GM18858 (cell line): Measurements from ENCODE around the gene TBC1D30.
A peak's percentile ranks its signal among the peaks of the same experiment; 100 is the strongest.
"Not testable (repeated sequence)": the region's sequence is repeated elsewhere in the genome, so short reads cannot be mapped to it uniquely, and the experiment has no call there.

Experiments used
- ATAC-seq: cut with Tn5 transposase; IDR thresholded peaks from one replicate; pipeline ENCODE4 v1.9.1; 2021; ENCODE audit not compliant: unreplicated experiment

TBC1D30 gene

GRCh38 chr12:64806173-64806572 lies 18.3 kb upstream of the TBC1D30 start:
- ATAC-seq = no peak

- ATAC-seq = no peak
Observed at GRCh38 chr12:64806593-64807460, 17.6 kb upstream of the TBC1D30 start.

GRCh38 chr12:64808110-64808509 lies 16.3 kb upstream of the TBC1D30 start:
- no peak for ATAC-seq

GRCh38 chr12:64810831-64811230 lies 13.6 kb upstream of the TBC1D30 start:
- no peak for ATAC-seq

- no peak for ATAC-seq
Observed at GRCh38 chr12:64813723-64814122, 10.7 kb upstream of the TBC1D30 start.

GRCh38 chr12:64814432-64814831 lies 10.0 kb upstream of the TBC1D30 start:
- no peak for ATAC-seq

- no peak for ATAC-seq
Observed at GRCh38 chr12:64819816-64820402, 4.5 kb upstream of the TBC1D30 start.

- ATAC-seq = no peak
Observed at GRCh38 chr12:64820593-64820992, 3.9 kb upstream of the TBC1D30 start.

- no peak for ATAC-seq
Observed at GRCh38 chr12:64821116-64821630, 3.3 kb upstream of the TBC1D30 start.

GRCh38 chr12:64824130-64824499 lies 332 bp upstream of the TBC1D30 start:
- ATAC-seq = no peak

- ATAC-seq = no peak
Observed at GRCh38 chr12:64825143-64826021, 935 bp downstream of the TBC1D30 start.

GRCh38 chr12:64826234-64826633 lies 1.8 kb downstream of the TBC1D30 start:
- ATAC-seq = peak; percentile 46

- no peak for ATAC-seq
Observed at GRCh38 chr12:64828713-64829112, 4.3 kb downstream of the TBC1D30 start.

GRCh38 chr12:64833928-64834327 lies 9.5 kb downstream of the TBC1D30 start:
- no peak for ATAC-seq

- no peak for ATAC-seq
Observed at GRCh38 chr12:64835901-64836300, 11.5 kb downstream of the TBC1D30 start.

GRCh38 chr12:64836856-64837255 lies 12.4 kb downstream of the TBC1D30 start:
- ATAC-seq = no peak

- ATAC-seq = no peak
Observed at GRCh38 chr12:64837427-64837826, 13.0 kb downstream of the TBC1D30 start.

- no peak for ATAC-seq
Observed at GRCh38 chr12:64840119-64840518, 15.7 kb downstream of the TBC1D30 start.

GRCh38 chr12:64840949-64841717 lies 16.7 kb downstream of the TBC1D30 start:
- ATAC-seq = no peak

GRCh38 chr12:64848409-64848808 lies 24.0 kb downstream of the TBC1D30 start:
- ATAC-seq = not testable (repeated sequence)
